Measurements from ENCODE around the gene C1orf122. TPM values are rescaled to one million over a fixed set of nuclear protein-coding genes. Genes with fewer than 3 reads are reported as not detected.
A peak's percentile ranks its signal among the peaks of the same experiment; 100 is the strongest.
"Not testable (repeated sequence)": the region's sequence is repeated elsewhere in the genome, so short reads cannot be mapped to it uniquely, and the experiment has no call there.

The C1orf122 gene
- 18.7 and 19.8 TPM in 2 replicates for total RNA-seq (2014; rRNA removed; shearing (Covaris generic))
- polyA plus RNA-seq (2014; cell fraction: nucleus; rRNA removed), result 28.6 and 30.0 TPM in 2 replicates

- peak; percentile 83 for DNase-seq (ENCODE audit: extremely low read depth, low read depth)
These were observed at the start of gene C1orf122, which contains the start of gene YRDC for GRCh38 chr1:37807555-37808368. Gene C1orf122 (plus strand): TSS chr1:37807790. CDS start chr1:37808405, 615 bp downstream. Gene YRDC (minus strand): TSS chr1:37808208. CDS start chr1:37808180, 28 bp downstream.

GRCh38 chr1:37759451-37759850 is 48.1 kb upstream of the C1orf122 start:
- no peak for DNase-seq (ENCODE audit: extremely low read depth, low read depth)

- DNase-seq (ENCODE audit: extremely low read depth, low read depth), result no peak
These were observed 46.0 kb upstream of the C1orf122 start for GRCh38 chr1:37761416-37762095.

- no peak for DNase-seq (ENCODE audit: extremely low read depth, low read depth)
These were observed 45.1 kb upstream of the C1orf122 start for GRCh38 chr1:37762516-37762915.

GRCh38 chr1:37763791-37764413 is 43.7 kb upstream of the C1orf122 start:
- DNase-seq (ENCODE audit: extremely low read depth, low read depth), result no peak

GRCh38 chr1:37764414-37764825 is 43.2 kb upstream of the C1orf122 start:
- DNase-seq (ENCODE audit: extremely low read depth, low read depth), result peak; percentile 31

- DNase-seq (ENCODE audit: extremely low read depth, low read depth), result no peak
These were observed 42.6 kb upstream of the C1orf122 start, which contains the start of gene EPHA10 for GRCh38 chr1:37764888-37765441. Gene EPHA10 (minus strand): TSS chr1:37765120. CDS start chr1:37765066, 54 bp downstream.

- DNase-seq (ENCODE audit: extremely low read depth, low read depth), result no peak
These were observed 41.5 kb upstream of the C1orf122 start for GRCh38 chr1:37765916-37766664.

- no peak for DNase-seq (ENCODE audit: extremely low read depth, low read depth)
These were observed 40.1 kb upstream of the C1orf122 start for GRCh38 chr1:37767488-37767887.

GRCh38 chr1:37771440-37771839 is 36.1 kb upstream of the C1orf122 start:
- DNase-seq (ENCODE audit: extremely low read depth, low read depth), result not testable (repeated sequence)

- DNase-seq (ENCODE audit: extremely low read depth, low read depth), result no peak
These were observed 30.6 kb upstream of the C1orf122 start for GRCh38 chr1:37776946-37777516.

- no peak for DNase-seq (ENCODE audit: extremely low read depth, low read depth)
These were observed 28.9 kb upstream of the C1orf122 start for GRCh38 chr1:37778654-37779053.

GRCh38 chr1:37782491-37782890 is 25.1 kb upstream of the C1orf122 start:
- no peak for DNase-seq (ENCODE audit: extremely low read depth, low read depth)

GRCh38 chr1:37792943-37793686 is 14.5 kb upstream of the C1orf122 start:
- DNase-seq (ENCODE audit: extremely low read depth, low read depth), result no peak

GRCh38 chr1:37793773-37794371 is 13.7 kb upstream of the C1orf122 start, which contains the start of gene MANEAL:
Gene MANEAL (plus strand): TSS chr1:37793847. CDS start chr1:37794183, 336 bp downstream.
- no peak for DNase-seq (ENCODE audit: extremely low read depth, low read depth)

GRCh38 chr1:37794372-37795339 is 12.9 kb upstream of the C1orf122 start:
- DNase-seq (ENCODE audit: extremely low read depth, low read depth), result no peak

Data from NCI-H460 (cell line).